22Rv1 (cell line): ENCODE results near the gene PCA3.
"Not testable (repeated sequence)": the region's sequence is repeated elsewhere in the genome, so short reads cannot be mapped to it uniquely, and the experiment has no call there.

Experiments used
- CTCF ChIP-seq: fragments of 450-650 bp; IDR thresholded peaks from 2 replicates; pipeline ENCODE4 v1.5.1; 2017; ENCODE audit warnings: mild to moderate bottlenecking
- ZFX ChIP-seq: fragments of 450-650 bp; IDR thresholded peaks from 2 replicates; pipeline ENCODE4 v1.6.1; 2017; ENCODE audit warnings: antibody characterized with exemption, borderline replicate concordance

- TF ChIP-seq CTCF, ZFX: not testable (repeated sequence)
These were observed 21.3 kb upstream of the PCA3 start for GRCh38 chr9:76742890-76743289.
